Measurements from ENCODE around the gene CDKAL1.

Gene CDKAL1

DNA sequence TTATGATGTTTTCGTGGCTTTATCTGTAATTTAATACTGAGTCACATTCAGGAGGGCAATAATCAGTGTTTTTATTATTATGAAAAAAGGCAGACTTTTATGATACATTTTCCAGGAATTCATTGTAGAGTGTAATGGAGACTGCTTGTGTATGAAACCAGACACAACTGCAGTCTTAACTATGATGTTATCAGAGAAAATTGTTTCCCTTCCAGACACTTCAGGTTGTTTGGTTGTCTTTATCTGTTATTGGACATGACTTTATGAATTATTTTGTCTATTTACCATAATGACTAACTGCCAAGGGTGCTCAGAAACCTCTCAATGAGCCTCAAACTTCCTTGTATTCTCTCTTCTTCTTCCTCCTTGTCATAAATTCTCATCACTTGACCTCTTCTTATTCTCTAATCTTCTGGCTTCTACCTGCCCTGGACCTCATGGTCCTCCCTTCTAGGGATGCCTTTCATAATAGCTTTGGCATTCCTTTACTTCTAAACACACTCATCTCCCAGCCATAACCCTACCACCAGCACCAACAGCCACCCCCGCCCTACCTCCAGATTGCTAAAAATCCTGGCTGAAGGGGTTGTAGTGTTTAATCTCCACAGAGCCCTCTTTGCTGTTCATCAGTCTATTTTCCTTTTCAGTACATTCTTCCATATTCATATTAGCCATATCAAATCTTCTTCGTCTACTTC, 492.5 kb downstream of the CDKAL1 start:
- no peak overlapping the region for H3K4me3 ChIP-seq (ENCODE audit: low read length, poor library complexity, severe bottlenecking)
- H2AFZ ChIP-seq (ENCODE audit: low read length) = no peak overlapping the region
- H3K36me3 ChIP-seq (ENCODE audit: insufficient read depth, low read length) = peaks cover 8% of the 10 kb centered on the region; the same call in 1 of the 2 replicates
- no peaks in the 10 kb centered on the region for H3K27me3 ChIP-seq (ENCODE audit: insufficient read depth, low read length, poor library complexity, severe bottlenecking)
- H3K4me2 ChIP-seq (ENCODE audit: low read depth, low read length, poor library complexity, severe bottlenecking) = no peak overlapping the region
- peaks cover 24% of the 10 kb centered on the region for H3K4me1 ChIP-seq (ENCODE audit: insufficient read depth, low read length, poor library complexity, severe bottlenecking)
- no peaks in the 10 kb centered on the region for H3F3A ChIP-seq (ENCODE audit: low read depth)
- H3K79me2 ChIP-seq (ENCODE audit: insufficient read depth, low read length) = no peaks in the 10 kb centered on the region
- H4K20me1 ChIP-seq (ENCODE audit: insufficient read depth, low read length, poor library complexity, severe bottlenecking) = no peaks in the 10 kb centered on the region
- H3K9me3 ChIP-seq (ENCODE audit: insufficient read depth, low read depth, low read length) = no peaks in the 10 kb centered on the region
- TF ChIP-seq, protein P1, sequence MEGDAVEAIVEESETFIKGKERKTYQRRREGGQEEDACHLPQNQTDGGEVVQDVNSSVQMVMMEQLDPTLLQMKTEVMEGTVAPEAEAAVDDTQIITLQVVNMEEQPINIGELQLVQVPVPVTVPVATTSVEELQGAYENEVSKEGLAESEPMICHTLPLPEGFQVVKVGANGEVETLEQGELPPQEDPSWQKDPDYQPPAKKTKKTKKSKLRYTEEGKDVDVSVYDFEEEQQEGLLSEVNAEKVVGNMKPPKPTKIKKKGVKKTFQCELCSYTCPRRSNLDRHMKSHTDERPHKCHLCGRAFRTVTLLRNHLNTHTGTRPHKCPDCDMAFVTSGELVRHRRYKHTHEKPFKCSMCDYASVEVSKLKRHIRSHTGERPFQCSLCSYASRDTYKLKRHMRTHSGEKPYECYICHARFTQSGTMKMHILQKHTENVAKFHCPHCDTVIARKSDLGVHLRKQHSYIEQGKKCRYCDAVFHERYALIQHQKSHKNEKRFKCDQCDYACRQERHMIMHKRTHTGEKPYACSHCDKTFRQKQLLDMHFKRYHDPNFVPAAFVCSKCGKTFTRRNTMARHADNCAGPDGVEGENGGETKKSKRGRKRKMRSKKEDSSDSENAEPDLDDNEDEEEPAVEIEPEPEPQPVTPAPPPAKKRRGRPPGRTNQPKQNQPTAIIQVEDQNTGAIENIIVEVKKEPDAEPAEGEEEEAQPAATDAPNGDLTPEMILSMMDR (conservative IDR thresholded peaks at IDR 0.05; ENCODE audit: low read length) = no peak
- TF ChIP-seq EZH2phosphoT487 (IDR thresholded peaks at IDR 0.05; ENCODE audit: borderline replicate concordance) = no peak
- H3K9me2 ChIP-seq (replicated peaks; ENCODE audit: low read depth, low read length) = no peaks in the 10 kb centered on the region
- no peak overlapping the region for H3K9ac ChIP-seq (ENCODE audit: low read depth, low read length, poor library complexity, severe bottlenecking)

DNA sequence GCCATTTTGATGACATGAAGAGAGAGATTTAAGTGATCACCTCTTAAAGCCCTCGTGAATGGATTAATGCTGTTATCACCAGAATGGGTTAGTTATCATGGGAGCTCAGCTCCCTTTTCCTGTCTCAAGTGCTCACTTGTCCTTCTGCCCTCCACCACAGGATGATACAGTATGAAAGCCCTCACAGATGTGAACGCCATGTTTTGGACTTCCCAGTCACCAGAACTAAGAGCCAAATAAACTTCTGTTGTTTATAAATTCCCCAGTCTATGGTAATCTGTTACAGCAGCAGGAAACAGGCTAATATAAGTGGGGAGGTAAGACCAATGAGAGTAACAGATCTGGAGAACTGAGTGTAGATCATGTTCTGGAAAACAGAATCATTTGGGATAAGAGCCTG, 493.2 kb downstream of the CDKAL1 start:
- H3K9me3 ChIP-seq (ENCODE audit: insufficient read depth, low read depth, low read length) = no peaks in the 10 kb centered on the region
- H3K9me2 ChIP-seq (replicated peaks; ENCODE audit: low read depth, low read length) = no peaks in the 10 kb centered on the region
- H3F3A ChIP-seq (ENCODE audit: low read depth) = no peaks in the 10 kb centered on the region
- H2AFZ ChIP-seq (ENCODE audit: low read length) = no peak overlapping the region
- H3K4me2 ChIP-seq (ENCODE audit: low read depth, low read length, poor library complexity, severe bottlenecking) = no peak overlapping the region
- H3K36me3 ChIP-seq (ENCODE audit: insufficient read depth, low read length) = peaks cover 8% of the 10 kb centered on the region; the same call in 1 of the 2 replicates
- H3K4me1 ChIP-seq (ENCODE audit: insufficient read depth, low read length, poor library complexity, severe bottlenecking) = peaks cover 19% of the 10 kb centered on the region
- H3K27me3 ChIP-seq (ENCODE audit: insufficient read depth, low read length, poor library complexity, severe bottlenecking) = no peaks in the 10 kb centered on the region
- H3K4me3 ChIP-seq (ENCODE audit: low read length, poor library complexity, severe bottlenecking) = no peak overlapping the region
- no peaks in the 10 kb centered on the region for H4K20me1 ChIP-seq (ENCODE audit: insufficient read depth, low read length, poor library complexity, severe bottlenecking)
- TF ChIP-seq, protein P1 (conservative IDR thresholded peaks at IDR 0.05; ENCODE audit: low read length) = no peak
- TF ChIP-seq EZH2phosphoT487 (IDR thresholded peaks at IDR 0.05; ENCODE audit: borderline replicate concordance) = no peak
- H3K9ac ChIP-seq (ENCODE audit: low read depth, low read length, poor library complexity, severe bottlenecking) = no peak overlapping the region
- no peaks in the 10 kb centered on the region for H3K79me2 ChIP-seq (ENCODE audit: insufficient read depth, low read length)

DNA sequence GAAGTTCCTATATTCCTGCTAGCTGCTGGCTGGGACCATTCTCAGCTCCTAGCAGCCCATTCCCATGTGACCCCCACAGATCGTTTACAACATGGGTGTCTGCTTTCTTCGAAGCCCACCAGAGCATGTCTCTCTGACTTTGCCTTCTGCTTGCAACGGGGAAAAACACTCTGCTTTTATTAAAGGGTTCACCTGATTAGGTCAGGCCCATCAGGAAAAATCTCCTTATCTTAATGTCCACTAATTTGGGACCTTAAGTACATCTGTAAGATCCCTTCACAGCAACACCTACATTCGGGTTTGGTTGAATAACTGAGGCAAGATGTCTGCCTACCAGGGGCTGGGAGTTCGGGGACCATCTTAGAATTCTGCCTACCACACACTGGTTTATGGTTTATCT, 496.9 kb downstream of the CDKAL1 start:
- H3K4me2 ChIP-seq (ENCODE audit: low read depth, low read length, poor library complexity, severe bottlenecking) = no peak overlapping the region
- H3K4me3 ChIP-seq (ENCODE audit: low read length, poor library complexity, severe bottlenecking) = no peak overlapping the region
- no peaks in the 10 kb centered on the region for H3K9me3 ChIP-seq (ENCODE audit: insufficient read depth, low read depth, low read length)
- peaks cover 7% of the 10 kb centered on the region for H3K4me1 ChIP-seq (ENCODE audit: insufficient read depth, low read length, poor library complexity, severe bottlenecking)
- H3K36me3 ChIP-seq (ENCODE audit: insufficient read depth, low read length) = peaks cover 8% of the 10 kb centered on the region; the same call in 1 of the 2 replicates
- H3K27me3 ChIP-seq (ENCODE audit: insufficient read depth, low read length, poor library complexity, severe bottlenecking) = no peaks in the 10 kb centered on the region
- no peaks in the 10 kb centered on the region for H3K9me2 ChIP-seq (replicated peaks; ENCODE audit: low read depth, low read length)
- H3K79me2 ChIP-seq (ENCODE audit: insufficient read depth, low read length) = no peaks in the 10 kb centered on the region
- no peak for TF ChIP-seq EZH2phosphoT487 (IDR thresholded peaks at IDR 0.05; ENCODE audit: borderline replicate concordance)
- TF ChIP-seq, protein P1 (conservative IDR thresholded peaks at IDR 0.05; ENCODE audit: low read length) = no peak
- H3K9ac ChIP-seq (ENCODE audit: low read depth, low read length, poor library complexity, severe bottlenecking) = no peak overlapping the region
- no peaks in the 10 kb centered on the region for H4K20me1 ChIP-seq (ENCODE audit: insufficient read depth, low read length, poor library complexity, severe bottlenecking)
- no peaks in the 10 kb centered on the region for H3F3A ChIP-seq (ENCODE audit: low read depth)
- H2AFZ ChIP-seq (ENCODE audit: low read length) = no peak overlapping the region
